ENCODE measurements around the gene LRRC52. TPM values are rescaled to one million over a fixed set of nuclear protein-coding genes. Genes with fewer than 3 reads are reported as not detected.
"Not testable (repeated sequence)": the region's sequence is repeated elsewhere in the genome, so short reads cannot be mapped to it uniquely, and the experiment has no call there.

Gene LRRC52
- total RNA-seq, 1 experiment from 2014 or later: not detected

- CTCF ChIA-PET: no interaction called here
- in situ Hi-C loops (cut with HindIII; ENCODE audit: low pct_unique_long_range_greater_than_20kb, low sequenced_read_pairs) (no loop called here), intact Hi-C loops (cut with micrococcal nuclease; ENCODE audit: unreplicated experiment) (no loop called here)
- no peak for TF ChIP-seq SIN3A (IDR thresholded peaks at IDR 0.05; ENCODE audit: borderline replicate concordance, insufficient read depth, low read depth, low read length)
- no peak for TF ChIP-seq CTCF (IDR thresholded peaks at IDR 0.05)
- TF ChIP-seq TCF7L2 (IDR thresholded peaks at IDR 0.05; ENCODE audit: low read depth, low read length): no peak
- no peak for TF ChIP-seq POLR2AphosphoS5 (IDR thresholded peaks at IDR 0.05; ENCODE audit: low read depth, low read length)
- no peak for TF ChIP-seq REST (IDR thresholded peaks at IDR 0.05; ENCODE audit: insufficient read depth in 1 of 2, low read depth in 2 of 2, low read length in 1 of 2)
- Histone ChIP-seq H3K36me3 (ENCODE audit: control insufficient read depth, insufficient read depth, low read length) (no peaks in the 10 kb centered on the region), H3K4me1 (ENCODE audit: control insufficient read depth, insufficient read depth, low read length) (no peaks in the 10 kb centered on the region), H3K27ac (ENCODE audit: low read length) (no peak overlapping the region), H3K4me3 (ENCODE audit: low read depth in 2 of 2, low read length in 2 of 2) (no peak overlapping the region), H3K27me3 (ENCODE audit: control insufficient read depth, insufficient read depth, low read length) (peaks cover 9% of the 10 kb centered on the region; the same call in 1 of the 2 replicates), H3K9me3 (ENCODE audit: control insufficient read depth, insufficient read depth, low read depth, low read length) (no peaks in the 10 kb centered on the region)
- POLR2A ChIA-PET: no interaction called here
- no peak for DNase-seq (ENCODE audit: low read depth, low spot score)
- ATAC-seq: no peak
- no TSS peak for BruUV-seq (replicated peaks)
Observed at GRCh38 chr1:165586398-165586797, 42.6 kb downstream of the LRRC52 start.

- H3K27ac ChIP-seq (ENCODE audit: low read length); H3K36me3 ChIP-seq (ENCODE audit: control insufficient read depth, insufficient read depth, low read length); BruUV-seq (replicated peaks); H3K9me3 ChIP-seq (ENCODE audit: control insufficient read depth, insufficient read depth, low read depth, low read length); ATAC-seq; H3K4me3 ChIP-seq (ENCODE audit: low read depth in 2 of 2, low read length in 2 of 2); DNase-seq (ENCODE audit: low read depth, low spot score); H3K4me1 ChIP-seq (ENCODE audit: control insufficient read depth, insufficient read depth, low read length); POLR2A ChIA-PET; in situ Hi-C loops (cut with HindIII; ENCODE audit: low pct_unique_long_range_greater_than_20kb, low sequenced_read_pairs): not testable (repeated sequence)
- intact Hi-C loops (cut with micrococcal nuclease; ENCODE audit: unreplicated experiment): loop anchor here (5.0 kb wide), 1 partner anchor 449 kb away; no protein-coding TSS in a partner anchor
- H3K27me3 ChIP-seq (ENCODE audit: control insufficient read depth, insufficient read depth, low read length): peaks cover 19% of the 10 kb centered on the region; the same call in 1 of the 2 replicates
- CTCF ChIA-PET: interaction anchor here (0.7 to 1.5 kb wide), 3 partner anchors 23 to 462 kb away, joined by 3 to 5 read pairs (median 4); no protein-coding TSS in a partner anchor
Observed at GRCh38 chr1:165591391-165591790, 47.6 kb downstream of the LRRC52 start.

GRCh38 chr1:165592945-165593823, 49.4 kb downstream of the LRRC52 start:
- peak; percentile 73 for DNase-seq (ENCODE audit: low read depth, low spot score)
- Histone ChIP-seq H3K4me3 (ENCODE audit: low read depth in 2 of 2, low read length in 2 of 2) (no peak overlapping the region), H3K27ac (ENCODE audit: low read length) (no peak overlapping the region), H3K9me3 (ENCODE audit: control insufficient read depth, insufficient read depth, low read depth, low read length) (no peaks in the 10 kb centered on the region), H3K27me3 (ENCODE audit: control insufficient read depth, insufficient read depth, low read length) (peaks cover 19% of the 10 kb centered on the region; the same call in 1 of the 2 replicates), H3K4me1 (ENCODE audit: control insufficient read depth, insufficient read depth, low read length) (no peaks in the 10 kb centered on the region), H3K36me3 (ENCODE audit: control insufficient read depth, insufficient read depth, low read length) (no peaks in the 10 kb centered on the region)
- in situ Hi-C loops (cut with HindIII; ENCODE audit: low pct_unique_long_range_greater_than_20kb, low sequenced_read_pairs) (no loop called here), intact Hi-C loops (cut with micrococcal nuclease; ENCODE audit: unreplicated experiment) (loop anchor here (1.0 to 5.0 kb wide), 3 partner anchors 189 to 451 kb away; no protein-coding TSS in a partner anchor)
- BruUV-seq (replicated peaks): no TSS peak
- peak; percentile 69 for ATAC-seq
- no peak for TF ChIP-seq REST (IDR thresholded peaks at IDR 0.05; ENCODE audit: insufficient read depth in 1 of 2, low read depth in 2 of 2, low read length in 1 of 2)
- TF ChIP-seq CTCF (IDR thresholded peaks at IDR 0.05): peak; percentile 87
- ChIA-PET CTCF (interaction anchor here (0.6 to 1.5 kb wide), 3 partner anchors 200 to 1677 kb away, joined by 3 to 7 read pairs (median 5); no protein-coding TSS in a partner anchor), POLR2A (no interaction called here)
